Endothelial cell of umbilical vein (primary cell): ENCODE measurements around the gene CYBC1. TPM values are rescaled to one million over a fixed set of nuclear protein-coding genes. Genes with fewer than 3 reads are reported as not detected.

ENCODE experiments used
- BruUV-seq: library from RNA; stranded (reverse); fragments of 400-500 nt; replicated peaks from 2 replicates; lab custom pipeline; 2021; lab: Mats Ljungman, UMichigan
- CTCF ChIA-PET: fragments of 300-600, 350-600 bp; sonication (Branson Sonifier 250); formaldehyde crosslinking; loops from one replicate; lab custom pipeline; 2021; ENCODE audit warnings: antibody characterized with exemption, inconsistent platforms; lab: Charles Lee
- POLR2A ChIA-PET: fragments of 300-600, 350-600 bp; sonication (Branson Sonifier 250); formaldehyde crosslinking; loops from one replicate; lab custom pipeline; 2021; ENCODE audit warnings: antibody characterized with exemption, inconsistent platforms; lab: Charles Lee
- DNase-seq: peaks from one replicate; pipeline ENCODE4 v3.0.0-alpha.2; 2011; ENCODE audit warnings: low read depth, low spot score
- FAIRE-seq: peaks from 2 replicates; lab custom pipeline; 2011; peaks lifted over from hg19 to GRCh38; lab: Jason Lieb, UNC
- H2AFZ ChIP-seq: 2 replicates; pipeline ENCODE4 v1.6.0; 2012; ENCODE audit warnings: low read depth, low read length, control low read depth, inconsistent platforms
- H3K27ac ChIP-seq: 2 replicates; pipeline ENCODE4 v1.5.1; 2011; ENCODE audit warnings: low read depth, mild to moderate bottlenecking, control low read depth, low read length, moderate library complexity; ENCODE audit not compliant: insufficient read depth
- H3K27me3 ChIP-seq, 2 experiments: 2 replicates each; pipeline versions ENCODE4 v1.6.0 to v1.6.1; 2011; ENCODE audit warnings: low read length in 2 of 2, mixed read lengths in 1 of 2; ENCODE audit not compliant: control insufficient read depth in 2 of 2, insufficient read depth in 2 of 2
- H3K36me3 ChIP-seq, 2 experiments: 2 replicates in 1 of 2; 3 replicates in 1 of 2; pipeline ENCODE4 v1.5.1; 2011; ENCODE audit warnings: low read length in 2 of 2, mild to moderate bottlenecking in 1 of 2, moderate library complexity in 1 of 2; ENCODE audit not compliant: control insufficient read depth in 2 of 2, insufficient read depth in 2 of 2; ENCODE audit errors: extremely low read depth in 1 of 2
- H3K4me1 ChIP-seq: 3 replicates; pipeline ENCODE4 v1.5.1; 2011; ENCODE audit warnings: mild to moderate bottlenecking, low read length; ENCODE audit not compliant: control insufficient read depth, insufficient read depth; ENCODE audit errors: extremely low read depth
- H3K4me2 ChIP-seq: 2 replicates; pipeline ENCODE4 v1.6.1; 2011; ENCODE audit warnings: low read length, control low read depth, mixed read lengths; ENCODE audit not compliant: insufficient read depth
- H3K4me3 ChIP-seq, 3 experiments: fragments of 200-600 bp in 1 of 3; sonication (generic), shearing (Covaris generic) in 1 of 3; replicated peaks in 1 of 3; 2 replicates each; pipeline ENCODE4 v1.5.1; 2011 to 2016; ENCODE audit warnings: control low read depth in 3 of 3, low read length in 3 of 3, mild to moderate bottlenecking in 2 of 3, inconsistent platforms in 1 of 3, low read depth in 1 of 3, moderate library complexity in 1 of 3; ENCODE audit not compliant: insufficient read depth in 1 of 3
- H3K79me2 ChIP-seq: 2 replicates; pipeline ENCODE4 v1.6.0; 2012; ENCODE audit warnings: low read length, inconsistent platforms; ENCODE audit not compliant: control insufficient read depth, insufficient read depth
- H3K9ac ChIP-seq: replicated peaks from 2 replicates; pipeline ENCODE3; 2011; ENCODE audit warnings: low read length, control low read depth; ENCODE audit not compliant: insufficient read depth; ENCODE audit errors: extremely low read depth
- H3K9me1 ChIP-seq: replicated peaks from 3 replicates; pipeline ENCODE4 v1.6.0; 2011; ENCODE audit warnings: mild to moderate bottlenecking, low read length; ENCODE audit not compliant: control insufficient read depth, insufficient read depth; ENCODE audit errors: extremely low read depth
- H3K9me3 ChIP-seq: replicated peaks from 2 replicates; pipeline ENCODE4 v1.5.1; 2012; ENCODE audit warnings: low read length, inconsistent platforms; ENCODE audit not compliant: control insufficient read depth, insufficient read depth
- H4K20me1 ChIP-seq: replicated peaks from 2 replicates; pipeline ENCODE3; 2011; ENCODE audit warnings: mild to moderate bottlenecking, low read length; ENCODE audit not compliant: control insufficient read depth, insufficient read depth; ENCODE audit errors: extremely low read depth
- CTCF ChIP-seq, 2 donors: IDR thresholded peaks; 1 replicate in 1 of 2; 2 replicates in 1 of 2; pipeline ENCODE4 v1.5.1; 2011; ENCODE audit warnings: low read length in 2 of 2, mild to moderate bottlenecking in 2 of 2, moderate library complexity in 2 of 2, control low read depth in 1 of 2, inconsistent platforms in 1 of 2, low read depth in 1 of 2; ENCODE audit not compliant: insufficient read depth in 1 of 2; ENCODE audit errors: extremely low read depth in 1 of 2
- EZH2 ChIP-seq: IDR thresholded peaks from 2 replicates; pipeline ENCODE4 v1.6.1; 2012; ENCODE audit warnings: borderline replicate concordance, low read depth, mild to moderate bottlenecking, moderate library complexity, low read length, inconsistent platforms; ENCODE audit not compliant: severe bottlenecking
- FOS ChIP-seq: IDR thresholded peaks from 2 replicates; pipeline ENCODE4 v1.6.1; 2011; ENCODE audit warnings: mild to moderate bottlenecking, low read length, moderate library complexity, borderline replicate concordance; ENCODE audit not compliant: insufficient read depth
- GATA2 ChIP-seq: IDR thresholded peaks from 2 replicates; pipeline ENCODE4 v1.7.0; 2011; ENCODE audit warnings: low read depth, mild to moderate bottlenecking, moderate library complexity, mixed read lengths, low read length; ENCODE audit not compliant: insufficient read length, insufficient read depth
- JUN ChIP-seq: IDR thresholded peaks from 2 replicates; pipeline ENCODE4 v1.6.1; 2011; ENCODE audit warnings: borderline replicate concordance, low read depth; ENCODE audit not compliant: insufficient read length, insufficient read depth
- MAX ChIP-seq: IDR thresholded peaks from 2 replicates; pipeline ENCODE4 v1.6.1; 2011; ENCODE audit not compliant: insufficient read depth, insufficient read length
- MYC ChIP-seq: IDR thresholded peaks from one replicate; pipeline ENCODE4 v1.6.1; 2011; ENCODE audit warnings: mild to moderate bottlenecking, low read depth, low read length
- POLR2A ChIP-seq: IDR thresholded peaks from 2 replicates; pipeline ENCODE4 v1.6.1; 2012; ENCODE audit warnings: low read depth, mild to moderate bottlenecking, control low read depth, low read length
- POLR2AphosphoS5 ChIP-seq: IDR thresholded peaks from 2 replicates; pipeline ENCODE4 v1.6.1; 2012; ENCODE audit warnings: low read depth, mild to moderate bottlenecking, control low read depth, low read length, moderate library complexity; ENCODE audit not compliant: insufficient read depth
- dilution Hi-C: fragments of 300-500 bp; cut with MboI; formaldehyde crosslinking; loops from one replicate; pipeline ENCODE4 v1.15.0; 2019; ENCODE audit warnings: low sequenced_read_pairs; ENCODE audit not compliant: extremely low pct_ligation_motif_present
- intact Hi-C: fragments of 100-400 bp; cut with micrococcal nuclease; formaldehyde crosslinking; loops from one replicate; pipeline ENCODE4 v1.10.0; 2022
- polyA plus RNA-seq, 4 experiments: library from polyadenylated mRNA; depleted of rRNA in 3 of 4; stranded (reverse) in 3 of 4; unstranded in 1 of 4; fragments of >200 nt; gene quantifications; 2 replicates each; pipeline versions ENCODE4 v1.2.1 to v1.2.3, GENCODE V29; 2011 to 2012; ENCODE audit warnings: missing spikeins in 1 of 4
- total RNA-seq: library from RNA; stranded (reverse); gene quantifications from 2 replicates; pipeline ENCODE4 v1.2.3, GENCODE V29; 2021

CYBC1 gene
- total and polyA plus RNA-seq, 2 donors (not counting 3 experiments of a cell fraction or from before 2014, with no cell fraction given) = 71.8 to 81.5 TPM

DNA sequence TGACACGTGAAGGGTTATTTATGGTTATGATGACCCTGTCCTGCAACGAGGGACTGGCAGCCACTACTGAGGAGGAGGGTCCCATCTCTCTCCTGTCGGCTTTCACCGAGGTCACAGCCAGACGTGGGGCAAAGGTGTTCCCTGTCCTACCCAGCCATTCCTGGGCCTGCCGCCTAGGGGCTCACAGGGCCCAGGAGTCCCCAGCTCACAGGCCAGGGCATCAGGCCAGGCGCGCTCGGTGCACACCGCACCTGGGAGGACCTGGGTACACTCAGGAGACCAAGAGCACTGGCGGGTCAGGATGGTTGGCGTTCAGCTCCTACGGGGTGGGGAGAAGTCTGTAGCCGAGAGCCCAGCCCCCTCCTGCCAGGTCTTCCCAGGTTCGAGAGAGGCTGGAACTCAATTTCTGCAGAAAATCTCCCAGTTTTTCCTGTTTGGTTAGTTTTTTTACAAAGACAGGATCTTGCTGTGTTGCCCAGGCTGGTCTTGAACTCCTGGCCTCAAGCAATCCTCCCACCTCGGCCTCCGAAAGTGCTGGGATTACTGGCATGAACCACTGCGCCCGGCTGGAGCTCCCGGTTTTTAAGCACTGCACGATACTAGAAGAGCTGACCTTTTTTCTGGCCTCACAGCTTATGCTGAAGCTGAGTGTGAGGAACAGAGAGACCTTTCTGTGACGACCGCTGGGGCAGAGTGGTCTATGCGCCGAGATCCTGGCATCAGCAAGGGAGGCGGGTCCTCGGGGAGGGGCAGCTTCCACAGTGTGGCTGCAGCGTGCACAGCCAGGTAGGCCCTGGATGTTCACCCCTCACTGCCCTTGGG, 7.7 kb downstream of the CYBC1 start:
- TSS peak; percentile 36 for BruUV-seq
- intact Hi-C loops = no loop called here
- POLR2A ChIA-PET = interaction anchor here (0.6 kb wide), 1 partner anchor 210 kb away, joined by 4 read pairs; no protein-coding TSS in a partner anchor

More for the DNA sequence above, 7.7 kb downstream of the CYBC1 start:
- no peaks in the 10 kb centered on the region for H3K9me3 ChIP-seq
- H3K4me2 ChIP-seq = no peak overlapping the region
- no peaks in the 10 kb centered on the region for H3K9me1 ChIP-seq
- no peaks in the 10 kb centered on the region for H3K79me2 ChIP-seq
- CTCF ChIA-PET = no interaction called here
- TF ChIP-seq MAX (no peak), CTCF (IDR thresholded peaks at IDR 0.05; ENCODE audit: extremely low read depth in 1 of 2, insufficient read depth in 1 of 2, low read depth in 1 of 2, low read length in 2 of 2) (no peak), JUN (no peak), MYC (no peak), EZH2 (no peak), FOS (no peak), POLR2A (no peak), POLR2AphosphoS5 (no peak), GATA2 (no peak)
- dilution Hi-C loops = no loop called here
- no peak overlapping the region for H3K9ac ChIP-seq
- no peak overlapping the region for H3K4me3 ChIP-seq
- H3K4me1 ChIP-seq = no peaks in the 10 kb centered on the region
- H4K20me1 ChIP-seq = no peaks in the 10 kb centered on the region
- H3K27me3 ChIP-seq = no peaks in the 10 kb centered on the region
- H2AFZ ChIP-seq = no peak overlapping the region
- FAIRE-seq (no peak), DNase-seq (no peak)
- H3K27ac ChIP-seq = no peak overlapping the region
- peaks cover 0 to 13% of the 10 kb centered on the region in 2 experiments for H3K36me3 ChIP-seq
